Measurements from ENCODE around the gene ZFHX2.
"Not testable (repeated sequence)": the region's sequence is repeated elsewhere in the genome, so short reads cannot be mapped to it uniquely, and the experiment has no call there.

ZFHX2 gene

DNA sequence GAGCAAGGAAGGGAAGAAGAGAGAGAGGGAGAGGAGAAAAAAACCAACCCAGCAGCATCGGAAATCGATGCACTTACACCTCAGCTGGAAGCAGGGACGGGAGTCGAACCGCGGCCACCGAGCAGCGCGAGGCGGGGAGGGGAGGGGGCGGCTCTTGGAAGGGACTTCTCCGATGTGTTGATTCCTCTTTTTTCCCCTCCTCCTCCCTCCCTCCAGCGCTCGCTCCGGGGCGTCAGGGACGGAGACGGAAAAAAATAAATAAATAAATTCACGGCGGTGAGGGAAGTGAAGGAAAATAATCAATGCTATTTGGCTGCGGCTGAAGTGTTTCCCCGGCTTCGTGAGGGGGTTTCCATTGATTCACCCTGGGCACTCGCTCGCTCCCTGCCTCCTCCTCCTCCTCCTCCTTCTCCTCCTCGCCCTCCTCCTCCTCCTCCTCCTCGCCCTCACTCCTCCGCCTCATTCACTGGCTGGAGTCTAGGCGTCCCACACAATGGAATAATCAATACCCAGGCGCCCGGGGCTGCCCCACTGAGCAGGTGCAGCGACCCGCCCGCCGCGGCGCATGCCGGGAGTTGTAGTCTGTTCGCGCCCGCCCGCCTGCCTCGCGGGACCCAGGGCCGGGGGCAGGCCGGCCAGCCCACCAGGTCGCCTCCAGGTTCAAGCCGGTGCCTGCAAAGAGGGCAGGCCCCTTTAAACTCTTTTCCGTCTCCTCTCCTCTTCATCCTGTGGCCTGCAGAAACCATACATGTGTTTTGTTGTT is at the start of gene ZFHX2:
TSS of gene ZFHX2 (minus strand) at position 500 of the 763 bp plus-strand sequence. CDS start 16,440 bp downstream, outside the sequence.
- peak within 1 kb of the TSS; percentile 93 for H3K27ac Mint-ChIP-seq
- DNase-seq (peak; percentile 72 to 84), ATAC-seq (peak; percentile 79)
- no peaks in the 10 kb centered on the region for H3K9me3 Mint-ChIP-seq
- peak within 1 kb of the TSS in 1 of 2 donors; percentile 21 for H3K4me3 Mint-ChIP-seq
- H3K4me1 Mint-ChIP-seq = peaks cover 18% of the 10 kb centered on the region
- no peaks in the 10 kb centered on the region for H3K27me3 Mint-ChIP-seq

DNA sequence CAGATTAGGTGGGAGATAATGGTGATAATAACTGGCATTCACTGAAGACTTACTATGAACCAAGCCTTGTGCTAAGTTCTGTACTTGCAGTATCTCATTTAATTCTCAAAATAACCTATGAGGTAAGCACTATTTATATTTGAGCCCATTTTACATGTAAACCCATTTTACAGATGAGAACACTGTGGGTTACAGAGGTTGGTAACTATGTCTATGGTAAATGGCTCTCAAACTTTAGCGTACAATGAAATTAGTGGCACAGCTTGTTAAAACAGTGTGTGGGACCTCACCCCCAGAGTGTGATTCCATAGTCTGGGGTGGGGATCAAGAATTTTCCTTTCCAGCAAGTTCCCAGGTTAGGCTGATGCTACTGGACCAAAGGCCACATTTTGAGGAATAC is 49.2 kb upstream of the ZFHX2 start:
- no peaks in the 10 kb centered on the region for H3K27me3 Mint-ChIP-seq
- no peak overlapping the region for H3K27ac Mint-ChIP-seq
- ATAC-seq (no peak), DNase-seq (no peak)
- H3K4me1 Mint-ChIP-seq = peaks cover 8% of the 10 kb centered on the region
- H3K9me3 Mint-ChIP-seq = no peaks in the 10 kb centered on the region
- no peak overlapping the region for H3K4me3 Mint-ChIP-seq

DNA sequence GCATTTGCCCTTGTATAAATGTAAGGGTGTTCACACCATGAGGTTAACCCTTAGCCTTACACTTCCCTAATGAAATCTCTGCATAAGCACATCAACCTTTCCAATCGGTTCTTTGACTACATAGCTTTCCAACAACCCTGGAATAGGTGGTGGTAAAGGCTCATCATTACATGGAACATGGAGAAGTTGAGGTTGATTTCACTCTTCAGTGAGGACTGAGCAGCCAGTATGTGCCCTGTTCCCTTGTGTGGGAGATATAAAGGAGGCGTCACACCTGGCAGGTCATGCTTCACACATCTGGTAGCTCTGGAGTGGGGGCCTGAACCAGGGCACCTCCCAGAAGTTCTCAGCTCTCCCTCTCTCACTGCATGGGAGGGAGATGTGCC is 48.8 kb upstream of the ZFHX2 start:
- ATAC-seq (no peak), DNase-seq (no peak)
- Mint-ChIP-seq H3K27ac (no peak overlapping the region), H3K9me3 (no peaks in the 10 kb centered on the region), H3K4me3 (no peak overlapping the region), H3K4me1 (peaks cover 3% of the 10 kb centered on the region), H3K27me3 (no peaks in the 10 kb centered on the region)

DNA sequence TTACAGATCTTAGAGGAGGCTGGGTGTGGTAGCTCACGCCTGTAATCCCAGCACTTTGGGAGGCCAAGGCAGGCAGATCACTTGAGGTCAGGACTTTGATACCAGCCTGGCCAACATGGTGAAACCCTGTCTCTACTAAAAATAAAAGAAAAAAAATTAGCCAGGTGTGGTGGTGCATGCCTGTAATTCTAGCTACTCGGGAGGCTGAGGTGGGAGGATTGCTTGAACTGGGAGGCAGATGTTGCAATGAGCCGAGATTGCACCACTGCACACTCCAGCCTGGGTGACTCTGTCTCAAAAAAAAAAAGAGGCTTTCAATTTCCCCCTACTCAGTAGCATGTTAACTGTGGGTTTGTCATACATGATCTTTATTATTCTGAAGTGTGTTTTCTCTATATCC is 42.6 kb upstream of the ZFHX2 start:
- not testable (repeated sequence) for DNase-seq, H3K4me3 Mint-ChIP-seq, H3K27me3 Mint-ChIP-seq, H3K9me3 Mint-ChIP-seq, H3K4me1 Mint-ChIP-seq, ATAC-seq, H3K27ac Mint-ChIP-seq

DNA sequence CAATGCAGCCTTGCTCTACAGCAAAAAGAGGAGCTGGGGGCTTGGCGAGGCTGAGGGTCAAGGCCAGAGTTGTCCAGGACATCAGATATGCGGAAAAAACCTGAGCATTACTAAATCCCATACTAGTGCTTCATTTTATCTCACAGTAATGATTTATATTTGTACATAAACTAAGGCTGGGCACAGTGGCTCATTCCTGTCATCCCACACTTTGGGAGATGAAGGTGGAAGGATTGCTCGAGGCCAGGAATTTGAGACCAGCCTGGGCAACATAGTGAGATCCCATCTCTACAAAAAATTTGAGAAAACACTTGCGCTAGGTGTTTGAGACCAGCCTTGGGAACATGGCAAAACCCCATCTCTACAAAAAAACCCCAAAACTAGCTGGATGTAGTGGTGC is 38.6 kb upstream of the ZFHX2 start:
- ATAC-seq = no peak
- peaks cover 23% of the 10 kb centered on the region for H3K27me3 Mint-ChIP-seq
- no peak overlapping the region for H3K27ac Mint-ChIP-seq
- DNase-seq = no peak
- H3K4me3 Mint-ChIP-seq = no peak overlapping the region
- no peaks in the 10 kb centered on the region for H3K9me3 Mint-ChIP-seq
- H3K4me1 Mint-ChIP-seq = peaks cover 12% of the 10 kb centered on the region

DNA sequence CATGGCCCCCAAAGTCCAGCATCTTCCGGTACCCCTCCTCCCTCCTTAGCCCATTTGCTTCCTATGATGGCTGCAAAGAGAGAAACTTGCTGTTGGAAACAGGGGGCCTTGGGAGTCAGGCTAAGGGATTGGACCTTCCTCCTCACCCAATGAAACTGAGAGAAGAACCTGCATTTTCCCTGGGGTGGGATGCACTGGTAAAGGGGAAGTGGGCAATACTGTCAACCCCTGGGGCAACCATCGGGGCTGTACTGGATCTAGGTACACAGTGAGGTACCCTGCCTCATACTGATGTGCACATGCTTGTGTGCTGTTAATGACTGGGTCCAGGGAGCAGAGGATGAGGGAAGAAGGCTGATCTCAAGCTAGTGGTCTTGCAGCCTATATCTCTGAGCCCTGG is 38.0 kb upstream of the ZFHX2 start:
- ATAC-seq = no peak
- Mint-ChIP-seq H3K9me3 (no peaks in the 10 kb centered on the region), H3K4me1 (peaks cover 12% of the 10 kb centered on the region), H3K27ac (no peak overlapping the region), H3K4me3 (no peak overlapping the region), H3K27me3 (peaks cover 23% of the 10 kb centered on the region)
- DNase-seq = no peak

DNA sequence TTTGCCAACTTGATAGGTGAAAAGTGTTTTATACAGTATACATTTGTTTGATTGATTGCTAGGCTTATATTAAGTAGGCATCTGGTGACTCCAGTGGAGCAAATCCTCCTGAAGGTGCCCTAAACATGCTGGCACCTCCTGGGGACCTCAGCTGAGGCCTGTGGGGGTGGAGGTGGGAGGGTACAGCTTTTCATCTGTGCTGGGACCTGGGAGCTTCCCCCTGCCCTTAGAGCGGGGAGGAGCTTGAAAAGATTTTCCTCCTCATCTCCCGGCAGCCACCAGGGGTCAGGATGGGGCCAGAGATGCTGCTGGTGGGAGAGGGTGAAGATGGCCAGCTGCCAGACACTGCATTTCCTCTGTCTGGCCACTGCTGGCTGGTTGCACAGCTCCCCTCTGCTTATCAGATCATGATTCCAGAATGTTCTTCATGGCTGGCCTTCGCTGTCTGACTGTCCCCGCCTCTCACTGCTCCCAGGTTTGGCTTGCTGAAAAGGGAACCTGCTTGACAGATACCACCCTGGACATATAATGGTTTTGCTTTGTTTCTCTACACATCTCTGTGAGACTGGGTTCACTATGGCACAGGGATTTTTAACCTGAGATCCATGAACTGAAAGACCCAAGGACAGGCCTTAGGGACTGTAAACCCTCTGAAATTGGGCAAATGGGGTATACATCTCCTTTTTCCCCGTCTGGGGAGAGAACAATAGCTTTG is 37.5 kb upstream of the ZFHX2 start:
- Mint-ChIP-seq H3K27me3 (peaks cover 23% of the 10 kb centered on the region), H3K4me1 (peaks cover 12% of the 10 kb centered on the region), H3K4me3 (peak overlapping the region in 1 of 2 donors; percentile 58), H3K27ac (no peak overlapping the region), H3K9me3 (no peaks in the 10 kb centered on the region)
- ATAC-seq (peak; percentile 100), DNase-seq (peak; percentile 79 to 86)

DNA sequence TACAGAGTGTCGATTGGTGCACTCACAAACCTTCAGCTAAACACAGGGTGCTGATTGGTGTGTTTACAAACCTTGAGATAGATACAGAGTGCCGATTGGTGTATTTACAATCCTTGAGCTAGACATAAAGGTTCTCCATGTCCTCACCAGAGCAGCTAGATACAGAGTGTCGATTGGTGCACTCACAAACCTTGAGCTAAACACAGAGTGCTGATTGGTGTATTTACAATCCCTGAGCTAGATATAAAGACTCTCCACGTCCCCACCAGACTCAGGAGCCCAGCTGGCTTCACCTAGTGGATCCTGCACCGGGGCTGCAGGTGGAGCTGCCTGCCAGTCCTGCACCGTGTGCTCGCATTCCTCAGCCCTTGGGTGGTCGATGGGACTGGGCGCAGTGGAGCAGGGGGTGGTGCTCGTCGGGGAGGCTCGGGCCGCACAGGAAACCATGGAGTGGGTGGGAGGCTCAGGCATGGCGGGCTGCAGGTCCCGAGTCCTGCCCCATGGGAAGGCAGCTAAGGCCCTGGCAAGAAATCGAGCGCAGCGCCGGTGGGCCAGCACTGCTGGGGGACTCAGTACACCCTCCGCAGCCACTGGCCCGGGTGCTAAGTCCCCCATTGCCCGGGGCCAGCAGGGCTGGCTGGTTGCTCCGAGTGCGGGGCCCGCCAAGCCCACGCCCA is 33.1 kb upstream of the ZFHX2 start:
- ATAC-seq, H3K9me3 Mint-ChIP-seq, DNase-seq, H3K4me3 Mint-ChIP-seq, H3K27ac Mint-ChIP-seq: not testable (repeated sequence)
- H3K27me3 Mint-ChIP-seq = peaks cover 44% of the 10 kb centered on the region
- H3K4me1 Mint-ChIP-seq = peaks cover 11% of the 10 kb centered on the region

DNA sequence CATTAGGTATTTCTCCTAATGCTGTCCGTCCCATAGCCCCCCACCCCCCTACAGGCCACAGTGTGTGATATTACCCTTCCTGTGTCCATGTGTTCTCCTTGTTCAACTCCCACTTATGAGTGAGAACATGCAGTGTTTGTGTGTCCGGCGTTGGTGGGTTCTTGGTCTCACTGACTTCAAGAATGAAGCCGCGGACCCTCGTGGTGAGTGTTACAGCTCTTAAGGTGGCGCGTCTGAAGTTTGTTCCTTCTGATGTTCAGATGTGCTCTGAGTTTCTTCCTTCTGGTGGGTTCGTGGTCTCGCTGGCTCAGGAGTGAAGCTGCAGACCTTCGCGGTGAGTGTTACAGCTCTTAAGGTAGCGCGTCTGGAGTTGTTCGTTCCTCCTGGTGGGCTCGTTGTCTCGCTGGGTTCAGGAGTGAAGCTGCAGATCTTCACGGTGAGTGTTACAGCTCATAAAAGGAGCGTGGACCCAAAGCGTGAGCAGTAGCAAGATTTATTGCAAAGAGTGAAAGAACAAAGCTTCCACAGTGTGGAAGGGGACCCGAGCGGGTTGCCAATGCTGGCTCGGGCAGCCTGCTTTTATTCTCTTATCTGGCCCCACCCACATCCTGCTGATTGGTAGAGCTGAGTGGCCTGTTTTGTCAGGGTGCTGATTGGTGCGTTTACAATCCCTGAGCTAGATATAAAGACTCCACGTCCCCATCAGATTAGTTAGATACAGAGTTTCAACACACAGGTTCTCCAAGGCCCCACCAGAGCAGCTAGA is 32.4 kb upstream of the ZFHX2 start:
- not testable (repeated sequence) for DNase-seq, ATAC-seq, H3K9me3 Mint-ChIP-seq, H3K4me3 Mint-ChIP-seq, H3K4me1 Mint-ChIP-seq
- Mint-ChIP-seq H3K27me3 (peaks cover 50% of the 10 kb centered on the region), H3K27ac (peak overlapping the region in 1 of 2 donors; percentile 15)

DNA sequence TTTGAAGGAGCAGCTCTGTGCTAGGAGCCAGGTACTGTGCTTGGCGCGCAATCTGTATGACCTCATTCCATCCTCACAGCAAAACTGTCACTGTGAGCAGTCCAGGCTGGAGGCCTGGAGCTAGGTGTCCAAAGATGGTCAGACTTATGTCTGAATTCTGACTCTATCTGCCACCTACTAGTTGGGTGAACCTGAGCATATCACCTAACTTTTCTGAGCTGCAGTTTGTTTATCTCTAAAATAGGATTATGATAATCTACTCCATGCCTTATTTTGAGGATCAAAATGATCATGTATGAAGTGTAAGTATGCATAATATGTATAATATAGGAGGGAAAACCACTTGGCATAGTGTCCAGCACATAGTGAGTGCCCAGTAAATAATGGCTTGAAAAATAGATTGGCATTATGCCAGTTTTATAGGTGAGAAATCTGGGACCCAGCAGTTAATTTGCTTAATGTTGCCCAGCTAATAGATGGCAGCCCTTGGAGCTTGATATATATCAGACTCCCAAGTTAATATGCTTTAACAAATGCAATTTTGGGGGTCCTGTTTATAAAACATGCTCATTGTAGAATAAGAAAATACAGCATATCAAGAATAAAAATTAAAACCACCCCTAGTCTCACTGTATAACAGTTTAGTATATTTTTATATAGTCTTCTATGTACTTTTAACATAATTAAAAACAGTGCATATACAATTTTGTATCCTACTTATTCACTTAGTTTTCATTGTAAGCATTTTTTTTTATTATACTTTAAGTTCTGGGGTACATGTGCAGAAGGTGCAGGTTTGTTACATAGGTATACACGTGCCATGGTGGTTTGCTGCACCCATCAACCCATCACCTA is 31.6 kb upstream of the ZFHX2 start:
- Mint-ChIP-seq H3K9me3 (no peaks in the 10 kb centered on the region), H3K4me3 (no peak overlapping the region), H3K27me3 (peaks cover 51% of the 10 kb centered on the region), H3K27ac (no peak overlapping the region), H3K4me1 (peaks cover 11% of the 10 kb centered on the region)
- DNase-seq (no peak), ATAC-seq (no peak)

DNA sequence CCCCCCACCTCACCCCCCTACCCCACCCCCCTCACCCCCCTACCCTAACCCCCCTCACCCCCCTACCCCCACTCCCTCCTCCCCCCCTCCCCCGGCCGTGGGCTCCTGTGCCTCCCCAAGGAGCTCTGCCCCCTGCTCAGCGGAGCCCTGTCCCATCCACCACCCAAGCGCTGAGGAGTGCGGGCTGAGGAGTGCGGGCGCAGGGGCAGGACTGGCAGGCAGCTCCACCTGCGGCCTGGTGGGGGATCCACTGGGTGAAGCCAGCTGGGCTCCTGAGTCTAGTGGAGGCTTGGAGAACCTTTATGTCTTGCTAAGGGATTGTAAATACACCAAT is 29.4 kb upstream of the ZFHX2 start:
- Mint-ChIP-seq H3K27me3 (peaks cover 63% of the 10 kb centered on the region), H3K4me1 (peaks cover 33% of the 10 kb centered on the region), H3K27ac (no peak overlapping the region), H3K9me3 (no peaks in the 10 kb centered on the region), H3K4me3 (no peak overlapping the region)
- ATAC-seq (no peak), DNase-seq (no peak)

DNA sequence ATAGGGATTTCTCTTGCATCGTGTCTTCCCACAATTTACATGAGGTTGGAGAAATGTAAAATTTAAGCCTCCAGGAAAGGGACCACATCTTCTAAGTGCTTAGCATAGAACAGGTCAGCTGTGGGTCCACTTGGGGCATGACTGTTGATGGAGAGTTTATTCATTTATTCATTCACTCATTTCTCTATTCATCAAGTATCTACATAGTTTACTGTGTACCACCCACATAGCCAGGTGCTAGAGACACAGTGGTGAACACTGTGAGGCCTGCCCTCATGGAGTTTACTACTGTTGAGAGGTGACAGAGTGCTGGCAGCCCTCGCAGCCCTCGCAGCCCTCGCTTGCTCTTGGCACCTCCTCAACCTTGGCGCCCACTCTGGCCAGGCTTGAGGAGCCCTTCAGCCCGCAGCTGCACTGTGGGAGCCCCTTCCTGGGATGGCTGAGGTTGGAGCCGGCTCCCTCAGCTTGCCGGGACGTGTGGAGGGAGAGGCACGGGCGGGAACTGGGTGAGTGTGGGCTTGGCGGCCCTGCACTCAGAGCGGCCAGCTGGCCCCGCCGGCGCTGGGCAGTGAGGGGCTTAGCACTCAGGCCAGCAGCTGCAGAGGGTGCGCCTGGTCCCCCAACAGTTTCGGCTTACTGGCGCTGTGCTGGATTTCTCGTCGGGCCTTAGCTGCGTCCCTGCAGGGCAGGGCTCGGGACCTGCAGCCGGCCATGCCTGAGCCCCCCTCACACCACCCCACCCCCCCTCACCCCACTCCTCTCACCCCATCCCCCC is 28.8 kb upstream of the ZFHX2 start:
- ATAC-seq (peak; percentile 19), DNase-seq (no peak)
- no peak overlapping the region for H3K4me3 Mint-ChIP-seq
- H3K4me1 Mint-ChIP-seq = peaks cover 33% of the 10 kb centered on the region
- no peak overlapping the region for H3K27ac Mint-ChIP-seq
- no peaks in the 10 kb centered on the region for H3K9me3 Mint-ChIP-seq
- peaks cover 62% of the 10 kb centered on the region for H3K27me3 Mint-ChIP-seq

DNA sequence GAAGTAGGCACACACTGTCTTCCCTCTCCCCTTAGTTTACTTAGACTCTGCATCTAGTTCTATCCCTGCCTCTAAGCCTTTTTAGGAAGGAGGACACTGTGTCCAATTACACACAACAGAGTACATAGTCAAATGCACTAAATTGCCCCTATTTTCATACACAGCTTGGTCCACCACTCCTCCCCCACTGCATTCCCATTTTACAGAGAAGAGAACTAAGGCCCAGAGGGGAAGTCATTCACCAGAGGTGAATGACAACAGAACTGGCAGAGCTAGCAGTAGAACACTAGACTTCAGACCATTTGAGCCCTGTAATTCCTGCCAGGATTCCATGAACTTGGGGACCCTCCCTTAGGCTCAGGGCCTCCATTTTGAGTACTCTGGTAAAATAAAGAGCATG is 28.2 kb upstream of the ZFHX2 start:
- Mint-ChIP-seq H3K27me3 (peaks cover 68% of the 10 kb centered on the region), H3K27ac (no peak overlapping the region)
- no peak for ATAC-seq

DNA sequence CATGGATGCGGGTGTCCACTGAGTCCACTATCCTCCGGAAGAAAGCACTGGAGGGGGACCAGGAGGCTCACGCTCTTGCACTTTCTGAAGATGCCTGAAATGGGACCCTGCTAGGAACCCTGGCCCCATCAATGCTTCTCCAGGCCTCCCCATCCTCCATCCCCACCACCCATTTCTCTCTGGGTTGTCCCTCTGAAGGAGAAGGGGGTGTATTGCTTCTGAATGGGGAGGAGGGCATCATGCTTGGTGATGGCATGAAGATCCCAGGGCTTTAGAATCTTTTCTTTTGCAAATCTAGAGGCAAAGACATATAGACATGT is 27.7 kb upstream of the ZFHX2 start:
- Mint-ChIP-seq H3K4me1 (peaks cover 33% of the 10 kb centered on the region), H3K27ac (no peak overlapping the region), H3K27me3 (peaks cover 73% of the 10 kb centered on the region), H3K9me3 (no peaks in the 10 kb centered on the region), H3K4me3 (no peak overlapping the region)
- no peak for ATAC-seq
- DNase-seq = no peak

More for the DNA sequence above, 28.2 kb upstream of the ZFHX2 start:
- Mint-ChIP-seq H3K4me3 (no peak overlapping the region), H3K4me1 (peaks cover 33% of the 10 kb centered on the region), H3K9me3 (no peaks in the 10 kb centered on the region)
- DNase-seq = no peak

Data from stimulated activated naive CD8-positive, alpha-beta T cell treated with anti-CD3 and anti-CD28 coated beads, Interleukin-15, amount 100 ng/mL, for 72 hours (primary cell).